Lung (tissue), 12 donors: ENCODE results near the gene ZNF628. TPM values are rescaled to one million over a fixed set of nuclear protein-coding genes. Genes with fewer than 3 reads are reported as not detected.

Experiments used
- ATAC-seq: fragments of 200-7000 bp; cut with Tn5 transposase; one replicate; pipeline ENCODE4 v1.9.1; 2020; ENCODE audit warnings: moderate number of reproducible peaks; ENCODE audit not compliant: insufficient read depth, low FRiP score
- DNase-seq, 3 donors: peaks; one replicate each; pipeline ENCODE4 v3.0.0-alpha.2; 2013 to 2017
- H3K27ac ChIP-seq, 2 donors: one replicate each; pipeline ENCODE4 v1.5.1; 2013; ENCODE audit warnings: mild to moderate bottlenecking in 2 of 2, moderate library complexity in 2 of 2, control low read depth in 1 of 2, inconsistent platforms in 1 of 2, low read depth in 1 of 2, low read length in 1 of 2
- H3K27me3 ChIP-seq, 3 donors: one replicate each; pipeline ENCODE4 v1.5.1; 2013; ENCODE audit warnings: low read length in 2 of 3; ENCODE audit not compliant: control insufficient read depth in 3 of 3, insufficient read depth in 3 of 3
- H3K36me3 ChIP-seq, 4 donors: one replicate each; pipeline ENCODE4 v1.5.1; 2013; ENCODE audit warnings: low read length in 4 of 4, mild to moderate bottlenecking in 1 of 4, moderate library complexity in 1 of 4; ENCODE audit not compliant: control insufficient read depth in 4 of 4, insufficient read depth in 4 of 4
- H3K4me1 ChIP-seq, 5 donors: one replicate each; pipeline ENCODE4 v1.5.1; 2013; ENCODE audit warnings: low read length in 5 of 5, mild to moderate bottlenecking in 2 of 5, moderate library complexity in 1 of 5; ENCODE audit not compliant: control insufficient read depth in 5 of 5, insufficient read depth in 5 of 5
- H3K4me3 ChIP-seq: one replicate; pipeline ENCODE4 v1.5.1; 2013; ENCODE audit warnings: mild to moderate bottlenecking, control low read depth, moderate library complexity
- H3K9ac ChIP-seq, 2 donors: one replicate each; pipeline ENCODE4 v1.5.1; 2013; ENCODE audit warnings: low read length in 2 of 2, control low read depth in 1 of 2; ENCODE audit not compliant: insufficient read depth in 1 of 2
- H3K9me3 ChIP-seq, 4 donors: one replicate each; pipeline ENCODE4 v1.5.1; 2013; ENCODE audit warnings: low read length in 3 of 4, mild to moderate bottlenecking in 1 of 4, moderate library complexity in 1 of 4; ENCODE audit not compliant: control insufficient read depth in 4 of 4, insufficient read depth in 3 of 4
- CTCF ChIP-seq: IDR thresholded peaks from 2 replicates; pipeline ENCODE4 v1.5.1; 2012; ENCODE audit warnings: mild to moderate bottlenecking; ENCODE audit errors: control extremely low read depth, extremely low read depth
- WGBS, 2 donors: extraction: QIAGEN DNeasy Blood & Tissue Kit; methylation state at CpG; one replicate each; pipeline ENCODE4 v1.1.7; 2013; 5-methylcytosine and 5-hydroxymethylcytosine counted together
- polyA plus RNA-seq, 2 donors: library from polyadenylated mRNA; stranded (reverse); fragments of 200-250 nt; gene quantifications; one replicate each; pipeline ENCODE4 v1.2.1, GENCODE V29; 2013
- total RNA-seq, 2 donors: library from RNA; depleted of rRNA in 1 of 2; stranded (reverse); fragments of >200 nt in 1 of 2; gene quantifications; one replicate each; pipeline ENCODE4 v1.2.1, GENCODE V29; 2014 to 2021
- donor health status: control.
- donor health status: control.
- donor health status: Bipolar disorder and iron deficiency.
- donor health status: healthy.
- donor health status: DM: yes; HTN: yes; CAD: no.

Gene ZNF628
- total and polyA plus RNA-seq, 4 donors = 2.0 to 12.3 (median 7.8) TPM

- DNase-seq = no peak
- no peak overlapping the region for H3K27ac ChIP-seq
- H3K4me3 ChIP-seq = no peak overlapping the region
- no peaks in the 10 kb centered on the region for H3K9me3 ChIP-seq
- no peaks in the 10 kb centered on the region for H3K27me3 ChIP-seq
- ATAC-seq = no peak
- no peak for TF ChIP-seq CTCF
- WGBS, 2 donors = 88 to 91% methylated on average over 21 to 40 of the region's 40 CpGs
- peaks cover 4 to 29% (median 10%) of the 10 kb centered on the region in 5 donors for H3K4me1 ChIP-seq
- no peak overlapping the region for H3K9ac ChIP-seq
- peaks cover 0 to 26% (median 1%) of the 10 kb centered on the region in 4 donors for H3K36me3 ChIP-seq
Observed at GRCh38 chr19:55481794-55482155, 5.4 kb downstream of the ZNF628 start.

- ATAC-seq (no peak), DNase-seq (no peak)
- WGBS, 2 donors = 96% methylated on average over 76 to 83 of the region's 83 CpGs
- Histone ChIP-seq H3K9me3 (no peaks in the 10 kb centered on the region), H3K9ac (no peak overlapping the region), H3K36me3 (peaks cover 0 to 26% (median 1%) of the 10 kb centered on the region in 4 donors), H3K27ac (no peak overlapping the region), H3K27me3 (no peaks in the 10 kb centered on the region), H3K4me3 (no peak overlapping the region), H3K4me1 (peaks cover 4 to 33% (median 10%) of the 10 kb centered on the region in 5 donors)
- TF ChIP-seq CTCF = no peak
Observed at GRCh38 chr19:55482156-55482961, 5.9 kb downstream of the ZNF628 start.

DNA sequence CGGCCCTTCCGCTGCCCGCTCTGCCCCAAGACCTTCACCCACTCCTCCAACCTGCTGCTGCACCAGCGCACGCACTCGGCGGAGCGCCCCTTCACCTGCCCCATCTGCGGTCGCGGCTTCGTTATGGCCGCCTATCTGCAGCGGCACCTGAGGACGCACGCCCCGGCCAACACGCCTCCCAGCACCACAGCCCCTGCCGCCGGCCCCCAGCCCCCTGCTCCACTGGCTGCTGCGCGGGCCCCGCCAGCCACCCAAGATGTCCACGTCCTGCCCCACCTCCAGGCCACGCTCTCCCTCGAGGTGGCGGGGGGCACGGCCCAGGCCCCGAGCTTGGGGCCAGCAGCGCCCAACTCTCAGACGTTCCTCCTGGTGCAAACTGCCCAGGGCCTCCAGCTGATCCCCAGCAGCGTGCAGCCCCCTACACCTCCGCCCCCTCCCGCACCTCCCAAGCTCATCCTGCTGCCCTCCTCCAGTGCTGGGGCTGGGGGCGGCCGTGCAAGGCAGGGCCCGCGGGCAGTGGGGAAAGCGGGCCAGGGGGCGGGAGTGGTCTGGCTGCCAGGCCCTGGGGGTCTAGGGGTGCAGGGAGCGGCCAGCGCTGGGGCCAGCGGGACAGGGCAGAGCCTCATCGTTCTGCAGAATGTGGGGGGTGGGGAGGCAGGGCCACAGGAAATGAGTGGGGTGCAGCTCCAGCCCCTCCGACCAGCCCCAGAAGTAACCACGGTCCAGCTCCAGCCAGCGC lies 6.7 kb downstream of the ZNF628 start:
- Histone ChIP-seq H3K27ac (no peak overlapping the region), H3K36me3 (peaks cover 0 to 26% (median 1%) of the 10 kb centered on the region in 4 donors), H3K27me3 (no peaks in the 10 kb centered on the region), H3K9ac (no peak overlapping the region), H3K4me3 (no peak overlapping the region), H3K9me3 (no peaks in the 10 kb centered on the region), H3K4me1 (peaks cover 4 to 33% (median 10%) of the 10 kb centered on the region in 5 donors)
- 95 to 97% methylated on average over 47 of the region's 47 CpGs for WGBS, 2 donors
- DNase-seq (no peak), ATAC-seq (no peak)
- no peak for TF ChIP-seq CTCF
